Measurements from ENCODE around the gene P3H3.

- TF ChIP-seq POLR2AphosphoS5 (IDR thresholded peaks at IDR 0.05): no peak
- TF ChIP-seq, protein P1, sequence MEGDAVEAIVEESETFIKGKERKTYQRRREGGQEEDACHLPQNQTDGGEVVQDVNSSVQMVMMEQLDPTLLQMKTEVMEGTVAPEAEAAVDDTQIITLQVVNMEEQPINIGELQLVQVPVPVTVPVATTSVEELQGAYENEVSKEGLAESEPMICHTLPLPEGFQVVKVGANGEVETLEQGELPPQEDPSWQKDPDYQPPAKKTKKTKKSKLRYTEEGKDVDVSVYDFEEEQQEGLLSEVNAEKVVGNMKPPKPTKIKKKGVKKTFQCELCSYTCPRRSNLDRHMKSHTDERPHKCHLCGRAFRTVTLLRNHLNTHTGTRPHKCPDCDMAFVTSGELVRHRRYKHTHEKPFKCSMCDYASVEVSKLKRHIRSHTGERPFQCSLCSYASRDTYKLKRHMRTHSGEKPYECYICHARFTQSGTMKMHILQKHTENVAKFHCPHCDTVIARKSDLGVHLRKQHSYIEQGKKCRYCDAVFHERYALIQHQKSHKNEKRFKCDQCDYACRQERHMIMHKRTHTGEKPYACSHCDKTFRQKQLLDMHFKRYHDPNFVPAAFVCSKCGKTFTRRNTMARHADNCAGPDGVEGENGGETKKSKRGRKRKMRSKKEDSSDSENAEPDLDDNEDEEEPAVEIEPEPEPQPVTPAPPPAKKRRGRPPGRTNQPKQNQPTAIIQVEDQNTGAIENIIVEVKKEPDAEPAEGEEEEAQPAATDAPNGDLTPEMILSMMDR (IDR thresholded peaks at IDR 0.05): no peak
Measured at GRCh38 chr12:6809056-6809455, 19.2 kb upstream of the P3H3 start.

Measured in breast epithelium (tissue), 3 donors.